A549 (cell line): Measurements from ENCODE around the gene SLIT1. TPM values are rescaled to one million over a fixed set of nuclear protein-coding genes. Genes with fewer than 3 reads are reported as not detected.

ENCODE experiments used
- ATAC-seq, 2 experiments: fragments of 200-7000 bp in 1 of 2; fragments of >200 bp in 1 of 2; cut with Nextera tagmentation in 1 of 2; cut with Tn5 transposase in 1 of 2; 3 replicates each; pipeline versions ENCODE4 v1.8.0 to v1.9.1; 2018 to 2020; ENCODE audit warnings: mild to moderate bottlenecking in 1 of 2, moderate library complexity in 1 of 2
- CTCF ChIA-PET: fragments of 300-600 bp; sonication (Branson Sonifier 250); formaldehyde crosslinking; extraction: SDS; loops from one replicate; lab custom pipeline; 2021; ENCODE audit warnings: antibody characterized with exemption, inconsistent platforms; lab: Yijun Ruan, JAX
- POLR2A ChIA-PET: fragments of 350-600 bp; formaldehyde crosslinking; extraction: SDS; loops from one replicate; lab custom pipeline; 2021; ENCODE audit warnings: antibody characterized with exemption, inconsistent platforms; lab: Yijun Ruan, JAX
- DNase-seq, 2 experiments: peaks; one replicate each; pipeline versions ENCODE4 v3.0.0 to v3.0.0-alpha.2; 2011 to 2016; ENCODE audit warnings: low read depth in 1 of 2, low spot score in 1 of 2
- FAIRE-seq: peaks from 2 replicates; lab custom pipeline; 2011; peaks lifted over from hg19 to GRCh38; lab: Jason Lieb, UNC
- H3K27ac ChIP-seq, 2 experiments: fragments of >200 bp; sonication (Bioruptor Twin); formaldehyde crosslinking; 3 replicates each; pipeline ENCODE4 v1.5.1; 2016 to 2017
- H3K4me1 ChIP-seq: fragments of >200 bp; sonication (Bioruptor Twin); formaldehyde crosslinking; 3 replicates; pipeline ENCODE4 v1.6.1; 2016
- H3K4me2 ChIP-seq: fragments of >200 bp; sonication (Bioruptor Twin); formaldehyde crosslinking; 3 replicates; pipeline ENCODE4 v1.6.1; 2016
- H3K4me3 ChIP-seq: fragments of >200 bp; sonication (Bioruptor Twin); formaldehyde crosslinking; 3 replicates; pipeline ENCODE4 v1.5.1; 2016
- H3K9me3 ChIP-seq: fragments of >200 bp; sonication (Bioruptor Twin); formaldehyde crosslinking; 3 replicates; pipeline ENCODE4 v1.6.1; 2016
- ATOH8 ChIP-seq: fragments of 250-450 bp; sonication (Bioruptor Pico); IDR thresholded peaks from 2 replicates; pipeline ENCODE4 v1.5.0; 2020; ENCODE audit warnings: low read depth, mild to moderate bottlenecking, moderate library complexity
- CBX2 ChIP-seq: fragments of 200-600 bp; sonication (generic); IDR thresholded peaks from 2 replicates; pipeline ENCODE4 v1.6.1; 2016; ENCODE audit warnings: low read depth, mild to moderate bottlenecking, borderline replicate concordance
- CEBPB ChIP-seq, 2 experiments: fragments of >200 bp in 1 of 2; sonication (Bioruptor Twin) in 1 of 2; formaldehyde crosslinking in 1 of 2; IDR thresholded peaks; 2 replicates each; pipeline ENCODE4 v1.6.1; 2012 to 2016
- EHF ChIP-seq: fragments of 250-450 bp; sonication (Bioruptor Pico); IDR thresholded peaks from 2 replicates; pipeline ENCODE4 v1.5.0; 2020; ENCODE audit warnings: mild to moderate bottlenecking
- ELK1 ChIP-seq: fragments of 150-350 bp; IDR thresholded peaks from 2 replicates; pipeline ENCODE4 v1.6.1; 2014; ENCODE audit warnings: low read depth, mild to moderate bottlenecking, low read length
- EP300 ChIP-seq, 2 experiments: fragments of >200 bp; sonication (Bioruptor Twin); formaldehyde crosslinking; IDR thresholded peaks; 2 replicates in 1 of 2; 3 replicates in 1 of 2; pipeline ENCODE4 v1.6.1; 2016 to 2017
- FOXS1 ChIP-seq: fragments of 250-450 bp; sonication (Bioruptor Pico); IDR thresholded peaks from 2 replicates; pipeline ENCODE4 v1.5.0; 2020; ENCODE audit warnings: mild to moderate bottlenecking, moderate library complexity
- HES2 ChIP-seq: fragments of >200 bp; sonication (Bioruptor Twin); formaldehyde crosslinking; IDR thresholded peaks from 2 replicates; pipeline ENCODE4 v1.6.1; 2016
- HEYL ChIP-seq: fragments of 250-450 bp; sonication (Bioruptor Pico); IDR thresholded peaks from 2 replicates; pipeline ENCODE4 v1.8.0; 2021; ENCODE audit warnings: mild to moderate bottlenecking, moderate library complexity
- HMGXB4 ChIP-seq: fragments of 250-450 bp; sonication (Bioruptor Pico); IDR thresholded peaks from 2 replicates; pipeline ENCODE4 v1.5.0; 2021; ENCODE audit warnings: mild to moderate bottlenecking, moderate library complexity, borderline replicate concordance
- HOXA7 ChIP-seq: fragments of 250-450 bp; sonication (Bioruptor Pico); IDR thresholded peaks from 2 replicates; pipeline ENCODE4 v1.5.0; 2020; ENCODE audit warnings: mild to moderate bottlenecking, moderate library complexity
- HOXB13 ChIP-seq: fragments of 250-450 bp; sonication (Bioruptor Pico); IDR thresholded peaks from 2 replicates; pipeline ENCODE4 v1.5.0; 2020; ENCODE audit warnings: low read depth, mild to moderate bottlenecking, moderate library complexity
- HOXB5 ChIP-seq: fragments of 250-450 bp; sonication (Bioruptor Pico); IDR thresholded peaks from 2 replicates; pipeline ENCODE4 v1.5.0; 2020; ENCODE audit warnings: mild to moderate bottlenecking, moderate library complexity
- JUN ChIP-seq, 2 experiments: fragments of >200 bp; sonication (Bioruptor Twin); formaldehyde crosslinking; IDR thresholded peaks; 2 replicates in 1 of 2; 3 replicates in 1 of 2; pipeline ENCODE4 v1.6.1; 2016 to 2017
- MAFK ChIP-seq: fragments of 450-650 bp; IDR thresholded peaks from 2 replicates; pipeline ENCODE4 v1.6.1; 2014; ENCODE audit not compliant: partially characterized antibody
- MAZ ChIP-seq: fragments of 150-350 bp; IDR thresholded peaks from 2 replicates; pipeline ENCODE4 v1.6.1; 2014; ENCODE audit warnings: antibody characterized with exemption, low read depth, low read length, borderline replicate concordance
- NFE2L2 ChIP-seq: fragments of 150-350 bp; conservative IDR thresholded peaks from 2 replicates; pipeline ENCODE4 v1.6.1; 2014; ENCODE audit warnings: low read length
- POLR2A ChIP-seq: IDR thresholded peaks from 2 replicates; pipeline ENCODE4 v1.6.1; 2012; ENCODE audit warnings: mild to moderate bottlenecking, low read length
- POLR2AphosphoS2 ChIP-seq: conservative IDR thresholded peaks from 2 replicates; pipeline ENCODE4 v1.6.1; 2012; ENCODE audit warnings: low read length, improper control_type of control experiment, inconsistent platforms
- RARB ChIP-seq: fragments of 250-450 bp; sonication (Bioruptor Pico); IDR thresholded peaks from 2 replicates; pipeline ENCODE4 v1.8.0; 2021; ENCODE audit warnings: mild to moderate bottlenecking, moderate library complexity
- RCOR1 ChIP-seq: fragments of 150-350 bp; IDR thresholded peaks from 2 replicates; pipeline ENCODE4 v1.6.1; 2014; ENCODE audit warnings: antibody characterized with exemption, low read length, low read depth
- SMC3 ChIP-seq: fragments of >200 bp; sonication (Bioruptor Twin); formaldehyde crosslinking; IDR thresholded peaks from 3 replicates; pipeline ENCODE4 v1.6.1; 2018; ENCODE audit warnings: inconsistent platforms
- TFCP2L1 ChIP-seq: fragments of 250-450 bp; sonication (Bioruptor Pico); IDR thresholded peaks from 2 replicates; pipeline ENCODE4 v1.5.0; 2021; ENCODE audit warnings: mild to moderate bottlenecking
- TP53 ChIP-seq: fragments of 250-450 bp; sonication (Bioruptor Pico); IDR thresholded peaks from 2 replicates; pipeline ENCODE4 v1.5.0; 2021; ENCODE audit warnings: mild to moderate bottlenecking, moderate library complexity
- ZFP36 ChIP-seq: fragments of 450-650 bp; IDR thresholded peaks from 2 replicates; pipeline ENCODE4 v1.6.1; 2014; ENCODE audit warnings: borderline replicate concordance; ENCODE audit not compliant: partially characterized antibody
- ZSCAN20 ChIP-seq: fragments of 250-450 bp; sonication (Bioruptor Pico); IDR thresholded peaks from 2 replicates; pipeline ENCODE4 v1.8.0; 2022; ENCODE audit warnings: mild to moderate bottlenecking, moderate library complexity
- WGBS: methylation state at CpG from one replicate; pipeline ENCODE4 v1.1.6; 2017; ENCODE audit errors: missing lambda C conversion rate; 5-methylcytosine and 5-hydroxymethylcytosine counted together
- polyA plus RNA-seq, 4 experiments: library from polyadenylated mRNA; depleted of rRNA in 3 of 4; stranded (reverse); fragments of >200 nt; fragmentation: RNase III in 1 of 4; extraction: RNeasy Plus Mini Kit Qiagen cat#74134 plus additional on column Dnase treatment in 1 of 4; gene quantifications; 2 replicates in 3 of 4; 3 replicates in 1 of 4; pipeline ENCODE4 v1.2.3, GENCODE V29; 2011 to 2017

SLIT1 gene
- polyA plus RNA-seq, 2 of the 4 experiments (the other 2 are of a cell fraction): 0.05 to 0.09 TPM

GRCh38 chr10:97123765-97124164, 62.0 kb downstream of the SLIT1 start:
- no peak for TF ChIP-seq ZFP36
- no peak for TF ChIP-seq HES2
- TF ChIP-seq EP300 (IDR thresholded peaks at IDR 0.05): no peak
- TF ChIP-seq POLR2A: no peak
- no peak for TF ChIP-seq HMGXB4
- TF ChIP-seq ZSCAN20 (CRISPR knock-in tag): no peak
- TF ChIP-seq EHF (CRISPR knock-in tag): no peak
- no peak for TF ChIP-seq HEYL (CRISPR knock-in tag)
- no peak for TF ChIP-seq RCOR1
- TF ChIP-seq TFCP2L1 (CRISPR knock-in tag): no peak
- TF ChIP-seq HOXB5 (CRISPR knock-in tag): no peak
- TF ChIP-seq MAFK: no peak
- no peak for TF ChIP-seq HOXB13 (CRISPR knock-in tag)
- no peak for TF ChIP-seq CBX2
- no peak for TF ChIP-seq MAZ
- no peak overlapping the region for H3K27ac ChIP-seq
- H3K9me3 ChIP-seq: no peaks in the 10 kb centered on the region
- FAIRE-seq (no peak), DNase-seq (no peak), ATAC-seq (no peak)
- H3K4me2 ChIP-seq: no peak overlapping the region
- no peaks in the 10 kb centered on the region for H3K4me1 ChIP-seq
- ChIA-PET CTCF (interaction anchor here (0.5 to 1.9 kb wide), 10 partner anchors 16 to 998 kb away, joined by 3 to 6 read pairs (median 4); no protein-coding TSS in a partner anchor), POLR2A (no interaction called here)
- WGBS: 17% methylated on average over 5 of the region's 5 CpGs
- no peak overlapping the region for H3K4me3 ChIP-seq

GRCh38 chr10:97121041-97121440, 64.7 kb downstream of the SLIT1 start:
- CTCF ChIA-PET: interaction anchor here (1.1 to 7.9 kb wide), 4 partner anchors 39 to 90 kb away, joined by 3 to 80 read pairs (median 10); no protein-coding TSS in a partner anchor
- Histone ChIP-seq H3K4me2 (no peak overlapping the region), H3K4me1 (no peaks in the 10 kb centered on the region)
- TF ChIP-seq POLR2A (no peak), JUN (IDR thresholded peaks at IDR 0.05) (no peak), POLR2AphosphoS2 (no peak), CEBPB (IDR thresholded peaks at IDR 0.05) (no peak), HES2 (no peak), MAZ (no peak), ATOH8 (no peak), HOXA7 (CRISPR knock-in tag) (no peak), NFE2L2 (no peak), RARB (CRISPR knock-in tag) (no peak), FOXS1 (CRISPR knock-in tag) (no peak), TP53 (CRISPR knock-in tag) (no peak), ELK1 (no peak), HOXB5 (CRISPR knock-in tag) (no peak), SMC3 (no peak)
- TF ChIP-seq, all 56 proteins: peak for 0
- H3K27ac ChIP-seq: no peak overlapping the region
- H3K9me3 ChIP-seq: no peaks in the 10 kb centered on the region
- POLR2A ChIA-PET: no interaction called here
- DNase-seq: no peak
- no peak for ATAC-seq
- H3K4me3 ChIP-seq: no peak overlapping the region
- 32% methylated on average over 4 of the region's 4 CpGs for WGBS
- no peak for FAIRE-seq
